ENCODE data around the gene HNRNPAB. TPM values are rescaled to one million over a fixed set of nuclear protein-coding genes. Genes with fewer than 3 reads are reported as not detected.
"Not testable (repeated sequence)": the region's sequence is repeated elsewhere in the genome, so short reads cannot be mapped to it uniquely, and the experiment has no call there.

The HNRNPAB gene
- polyA plus RNA-seq, 2 donors, result 146 to 154 TPM

DNA sequence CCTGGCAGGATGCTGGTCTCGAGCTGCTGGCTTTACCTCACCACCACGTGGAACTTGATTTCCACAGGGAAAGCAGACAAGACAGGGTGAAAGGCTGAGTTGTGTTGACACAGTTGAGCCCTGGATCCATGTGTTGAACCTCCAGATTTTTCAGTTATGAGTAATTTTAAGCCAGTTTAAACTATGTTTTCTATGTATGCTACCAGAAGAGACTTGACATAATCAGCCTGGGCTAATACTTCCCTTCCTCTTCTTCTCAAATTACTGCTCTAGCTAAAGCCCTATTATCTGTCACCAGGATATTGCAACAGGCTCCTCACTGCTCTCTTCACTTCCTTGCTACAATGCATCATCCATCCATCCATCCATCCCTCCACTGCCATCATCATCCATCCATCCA, 40.2 kb downstream of the HNRNPAB start:
- 69 to 71% methylated on average over 2 of the region's 2 CpGs for WGBS, 2 donors
- H3K36me3 ChIP-seq (ENCODE audit: control insufficient read depth in 2 of 2, insufficient read depth in 2 of 2, low read length in 1 of 2), result no peaks in the 10 kb centered on the region
- H3K9me3 ChIP-seq (ENCODE audit: control insufficient read depth in 2 of 2, insufficient read depth in 1 of 2, low read depth in 1 of 2, low read length in 1 of 2), result no peaks in the 10 kb centered on the region
- H3K27ac ChIP-seq (ENCODE audit: low read depth in 2 of 2, low read length in 1 of 2), result no peak overlapping the region
- H3K27me3 ChIP-seq (ENCODE audit: control insufficient read depth in 1 of 2, insufficient read depth in 2 of 2, low read length in 2 of 2), result no peaks in the 10 kb centered on the region
- H3K4me1 ChIP-seq (ENCODE audit: control insufficient read depth in 2 of 2, insufficient read depth in 2 of 2, low read length in 1 of 2), result peaks cover 0 to 5% of the 10 kb centered on the region in 2 donors
- no peak overlapping the region for H3K4me3 ChIP-seq (ENCODE audit: low read depth in 1 of 2, low read length in 2 of 2)

GRCh38 chr5:178245389-178245788, 41.1 kb downstream of the HNRNPAB start:
- Histone ChIP-seq H3K27me3 (ENCODE audit: control insufficient read depth in 1 of 2, insufficient read depth in 2 of 2, low read length in 2 of 2) (no peaks in the 10 kb centered on the region), H3K4me1 (ENCODE audit: control insufficient read depth in 2 of 2, insufficient read depth in 2 of 2, low read length in 1 of 2) (peaks cover 0 to 5% of the 10 kb centered on the region in 2 donors)
- WGBS, 2 donors, result 84 to 86% methylated on average over 2 of the region's 2 CpGs

GRCh38 chr5:178246624-178247279, 42.4 kb downstream of the HNRNPAB start:
- Histone ChIP-seq H3K4me3 (ENCODE audit: low read depth in 1 of 2, low read length in 2 of 2) (no peak overlapping the region), H3K27ac (ENCODE audit: low read depth in 2 of 2, low read length in 1 of 2) (no peak overlapping the region), H3K36me3 (ENCODE audit: control insufficient read depth in 2 of 2, insufficient read depth in 2 of 2, low read length in 1 of 2) (no peaks in the 10 kb centered on the region), H3K27me3 (ENCODE audit: control insufficient read depth in 1 of 2, insufficient read depth in 2 of 2, low read length in 2 of 2) (no peaks in the 10 kb centered on the region), H3K4me1 (ENCODE audit: control insufficient read depth in 2 of 2, insufficient read depth in 2 of 2, low read length in 1 of 2) (peaks cover 0 to 5% of the 10 kb centered on the region in 2 donors), H3K9me3 (ENCODE audit: control insufficient read depth in 2 of 2, insufficient read depth in 1 of 2, low read depth in 1 of 2, low read length in 1 of 2) (no peaks in the 10 kb centered on the region)
- WGBS, 2 donors, result 72 to 86% methylated on average over 15 of the region's 15 CpGs

More at GRCh38 chr5:178245389-178245788, 41.1 kb downstream of the HNRNPAB start:
- no peak overlapping the region for H3K4me3 ChIP-seq (ENCODE audit: low read depth in 1 of 2, low read length in 2 of 2)
- no peak overlapping the region for H3K27ac ChIP-seq (ENCODE audit: low read depth in 2 of 2, low read length in 1 of 2)
- no peaks in the 10 kb centered on the region for H3K36me3 ChIP-seq (ENCODE audit: control insufficient read depth in 2 of 2, insufficient read depth in 2 of 2, low read length in 1 of 2)
- H3K9me3 ChIP-seq (ENCODE audit: control insufficient read depth in 2 of 2, insufficient read depth in 1 of 2, low read depth in 1 of 2, low read length in 1 of 2), result no peaks in the 10 kb centered on the region

DNA sequence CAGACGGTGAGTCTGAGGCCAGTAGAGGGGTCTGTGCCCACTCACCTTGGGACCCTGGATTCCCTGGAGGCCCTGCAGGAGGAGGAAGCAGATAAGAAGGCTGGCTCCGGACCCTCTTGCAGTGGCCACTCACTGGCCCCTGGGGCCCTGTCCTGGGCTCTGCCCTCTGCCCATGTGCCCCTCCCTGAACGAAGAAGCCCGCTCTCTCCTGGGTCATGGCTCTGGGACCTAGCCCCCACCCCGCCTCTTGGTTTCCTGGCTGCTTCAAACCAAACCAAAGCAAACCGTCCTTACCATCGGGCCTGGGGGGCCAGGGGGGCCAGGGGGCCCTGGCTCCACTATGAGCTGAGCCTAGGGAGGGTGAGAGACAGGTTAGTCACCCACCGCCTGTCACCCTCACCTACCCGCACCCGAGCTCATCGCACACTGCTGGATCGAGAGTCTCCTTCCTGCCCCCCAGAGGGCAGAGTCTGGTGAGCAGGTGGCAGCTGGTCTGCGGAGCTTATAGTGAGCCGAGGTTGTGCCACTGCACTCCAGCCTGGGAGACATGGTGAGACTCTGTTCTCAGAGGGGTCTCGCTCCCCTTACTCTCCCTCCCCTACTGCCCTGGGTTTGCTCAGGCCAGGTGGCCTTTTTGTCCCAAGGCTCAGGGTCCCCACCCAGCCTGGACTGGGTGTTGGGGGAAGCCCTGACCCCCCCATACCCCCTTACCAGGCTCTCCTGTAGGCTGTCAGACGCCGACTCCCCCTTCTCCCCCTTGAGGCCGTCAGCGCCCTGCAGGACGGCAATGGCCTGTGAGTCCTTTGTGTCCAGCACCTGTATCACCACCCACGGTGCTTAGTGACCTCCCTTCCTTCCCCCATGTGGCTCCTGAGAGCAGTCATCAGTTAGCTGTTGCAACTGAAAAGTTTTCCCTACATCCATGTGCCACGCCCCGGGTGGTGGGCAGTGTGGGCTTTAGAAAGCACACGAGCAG, 43.4 kb downstream of the HNRNPAB start:
- Histone ChIP-seq H3K36me3 (ENCODE audit: control insufficient read depth in 2 of 2, insufficient read depth in 2 of 2, low read length in 1 of 2) (no peaks in the 10 kb centered on the region), H3K4me1 (ENCODE audit: control insufficient read depth in 2 of 2, insufficient read depth in 2 of 2, low read length in 1 of 2) (peaks cover 0 to 5% of the 10 kb centered on the region in 2 donors), H3K4me3 (ENCODE audit: low read depth in 1 of 2, low read length in 2 of 2) (no peak overlapping the region), H3K27me3 (ENCODE audit: control insufficient read depth in 1 of 2, insufficient read depth in 2 of 2, low read length in 2 of 2) (no peaks in the 10 kb centered on the region), H3K27ac (ENCODE audit: low read depth in 2 of 2, low read length in 1 of 2) (no peak overlapping the region), H3K9me3 (ENCODE audit: control insufficient read depth in 2 of 2, insufficient read depth in 1 of 2, low read depth in 1 of 2, low read length in 1 of 2) (no peaks in the 10 kb centered on the region)
- WGBS, 2 donors, result 65 to 76% methylated on average over 24 of the region's 24 CpGs

DNA sequence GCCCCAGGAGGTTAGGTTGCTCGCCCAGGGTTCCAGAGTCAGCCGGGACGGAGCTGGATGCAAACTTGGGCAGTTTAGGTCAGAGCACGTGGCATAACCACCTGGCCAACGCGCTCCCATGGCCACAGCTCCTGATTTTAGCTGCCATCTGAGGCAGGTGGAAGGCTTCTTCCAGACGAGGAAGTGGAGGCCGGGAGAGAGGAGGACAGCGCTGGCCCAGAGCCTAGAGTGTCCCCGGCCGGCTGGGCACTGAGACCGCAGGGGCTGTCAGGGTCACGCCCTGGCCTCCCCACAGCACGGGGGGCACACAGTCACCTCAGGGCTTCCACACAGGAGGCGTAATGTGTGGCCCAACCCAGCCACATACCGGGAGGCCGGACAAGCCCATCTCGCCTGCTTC, 44.4 kb downstream of the HNRNPAB start:
- H3K27me3 ChIP-seq (ENCODE audit: control insufficient read depth in 1 of 2, insufficient read depth in 2 of 2, low read length in 2 of 2), result no peaks in the 10 kb centered on the region
- no peak overlapping the region for H3K4me3 ChIP-seq (ENCODE audit: low read depth in 1 of 2, low read length in 2 of 2)
- no peaks in the 10 kb centered on the region for H3K9me3 ChIP-seq (ENCODE audit: control insufficient read depth in 2 of 2, insufficient read depth in 1 of 2, low read depth in 1 of 2, low read length in 1 of 2)
- H3K4me1 ChIP-seq (ENCODE audit: control insufficient read depth in 2 of 2, insufficient read depth in 2 of 2, low read length in 1 of 2), result peaks cover 0 to 3% of the 10 kb centered on the region in 2 donors
- 81 to 87% methylated on average over 18 of the region's 18 CpGs for WGBS, 2 donors
- no peaks in the 10 kb centered on the region for H3K36me3 ChIP-seq (ENCODE audit: control insufficient read depth in 2 of 2, insufficient read depth in 2 of 2, low read length in 1 of 2)
- H3K27ac ChIP-seq (ENCODE audit: low read depth in 2 of 2, low read length in 1 of 2), result no peak overlapping the region

DNA sequence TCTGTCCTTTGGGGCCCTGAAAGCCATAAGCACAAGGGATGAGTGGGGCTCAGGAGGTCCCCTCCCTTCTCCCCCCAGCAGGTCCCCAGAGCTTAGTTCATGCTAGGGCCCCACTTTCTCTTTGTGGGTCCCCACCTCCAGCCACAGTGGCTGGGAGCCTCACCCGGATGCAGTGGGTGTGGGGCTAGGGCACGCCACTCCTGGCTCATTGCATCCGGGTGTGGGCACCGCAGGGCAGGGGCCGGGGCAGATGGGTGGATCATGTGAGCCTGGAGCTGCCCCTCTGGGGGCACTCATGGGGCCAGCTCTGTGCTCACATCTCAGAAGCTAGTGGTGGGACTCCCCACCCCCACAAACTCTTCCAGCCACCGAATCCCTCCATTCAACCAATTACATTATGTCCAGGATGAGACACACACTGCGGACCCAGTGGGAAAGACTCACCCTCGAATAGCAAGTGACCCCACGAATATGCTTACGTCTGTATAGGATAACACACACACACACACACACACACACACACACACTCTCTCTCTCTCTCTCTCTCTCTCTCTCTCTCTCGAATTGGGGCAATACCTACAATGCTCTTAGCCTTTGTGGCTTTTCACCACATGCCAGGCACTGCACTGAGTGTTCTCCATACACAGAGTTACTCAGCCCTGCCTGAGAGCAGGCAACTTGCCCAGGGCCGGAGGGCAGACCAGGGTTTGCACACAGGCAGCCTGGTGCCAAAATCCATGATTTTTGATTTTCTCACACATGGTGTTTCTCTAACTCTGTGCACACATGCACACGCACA, 45.1 kb downstream of the HNRNPAB start:
- H3K4me1 ChIP-seq (ENCODE audit: control insufficient read depth in 2 of 2, insufficient read depth in 2 of 2, low read length in 1 of 2), result peaks cover 0 to 3% of the 10 kb centered on the region in 2 donors
- no peaks in the 10 kb centered on the region for H3K36me3 ChIP-seq (ENCODE audit: control insufficient read depth in 2 of 2, insufficient read depth in 2 of 2, low read length in 1 of 2)
- 53 to 64% methylated on average over 12 to 13 of the region's 13 CpGs for WGBS, 2 donors
- H3K27ac ChIP-seq (ENCODE audit: low read depth in 2 of 2, low read length in 1 of 2), result no peak overlapping the region
- no peaks in the 10 kb centered on the region for H3K27me3 ChIP-seq (ENCODE audit: control insufficient read depth in 1 of 2, insufficient read depth in 2 of 2, low read length in 2 of 2)
- no peak overlapping the region for H3K4me3 ChIP-seq (ENCODE audit: low read depth in 1 of 2, low read length in 2 of 2)
- H3K9me3 ChIP-seq (ENCODE audit: control insufficient read depth in 2 of 2, insufficient read depth in 1 of 2, low read depth in 1 of 2, low read length in 1 of 2), result no peaks in the 10 kb centered on the region

DNA sequence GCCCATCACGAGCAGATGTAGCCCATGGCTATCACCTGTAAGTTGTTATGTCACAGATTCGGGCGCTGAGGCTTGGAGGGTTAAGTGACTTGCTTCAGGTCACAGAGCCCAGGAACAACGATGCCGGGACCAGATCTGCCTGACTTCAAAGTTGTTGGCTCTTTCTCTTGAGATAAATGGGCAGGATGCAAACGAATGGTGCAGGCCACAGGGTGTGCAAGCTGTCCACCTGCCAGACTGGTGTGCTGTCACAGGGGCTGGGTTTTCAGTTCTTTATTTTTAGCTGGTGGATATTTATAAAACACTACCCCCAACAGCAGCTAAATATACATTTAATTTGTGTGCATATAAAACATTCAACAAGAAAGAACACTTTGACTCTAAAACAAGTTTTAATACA, 45.9 kb downstream of the HNRNPAB start:
- 57 to 61% methylated on average over 6 of the region's 6 CpGs for WGBS, 2 donors
- no peaks in the 10 kb centered on the region for H3K27me3 ChIP-seq (ENCODE audit: control insufficient read depth in 1 of 2, insufficient read depth in 2 of 2, low read length in 2 of 2)
- H3K4me3 ChIP-seq (ENCODE audit: low read depth in 1 of 2, low read length in 2 of 2), result no peak overlapping the region
- H3K4me1 ChIP-seq (ENCODE audit: control insufficient read depth in 2 of 2, insufficient read depth in 2 of 2, low read length in 1 of 2), result peaks cover 2 to 3% of the 10 kb centered on the region in 2 donors
- no peaks in the 10 kb centered on the region for H3K36me3 ChIP-seq (ENCODE audit: control insufficient read depth in 2 of 2, insufficient read depth in 2 of 2, low read length in 1 of 2)
- no peaks in the 10 kb centered on the region for H3K9me3 ChIP-seq (ENCODE audit: control insufficient read depth in 2 of 2, insufficient read depth in 1 of 2, low read depth in 1 of 2, low read length in 1 of 2)
- H3K27ac ChIP-seq (ENCODE audit: low read depth in 2 of 2, low read length in 1 of 2), result no peak overlapping the region

- no peak overlapping the region for H3K27ac ChIP-seq (ENCODE audit: low read depth in 2 of 2, low read length in 1 of 2)
Measured at GRCh38 chr5:178252258-178252657, 47.9 kb downstream of the HNRNPAB start.

GRCh38 chr5:178253632-178254031, 49.3 kb downstream of the HNRNPAB start:
- WGBS, 2 donors, result 84 to 90% methylated on average over 18 of the region's 18 CpGs
- not testable (repeated sequence) for H3K4me1 ChIP-seq (ENCODE audit: control insufficient read depth in 2 of 2, insufficient read depth in 2 of 2, low read length in 1 of 2); H3K36me3 ChIP-seq (ENCODE audit: control insufficient read depth in 2 of 2, insufficient read depth in 2 of 2, low read length in 1 of 2); H3K4me3 ChIP-seq (ENCODE audit: low read depth in 1 of 2, low read length in 2 of 2); H3K9me3 ChIP-seq (ENCODE audit: control insufficient read depth in 2 of 2, insufficient read depth in 1 of 2, low read depth in 1 of 2, low read length in 1 of 2); H3K27ac ChIP-seq (ENCODE audit: low read depth in 2 of 2, low read length in 1 of 2); H3K27me3 ChIP-seq (ENCODE audit: control insufficient read depth in 1 of 2, insufficient read depth in 2 of 2, low read length in 2 of 2)

More at GRCh38 chr5:178252258-178252657, 47.9 kb downstream of the HNRNPAB start:
- 71 to 79% methylated on average over 8 of the region's 8 CpGs for WGBS, 2 donors
- no peaks in the 10 kb centered on the region for H3K36me3 ChIP-seq (ENCODE audit: control insufficient read depth in 2 of 2, insufficient read depth in 2 of 2, low read length in 1 of 2)
- peaks cover 2 to 3% of the 10 kb centered on the region in 2 donors for H3K4me1 ChIP-seq (ENCODE audit: control insufficient read depth in 2 of 2, insufficient read depth in 2 of 2, low read length in 1 of 2)
- H3K27me3 ChIP-seq (ENCODE audit: control insufficient read depth in 1 of 2, insufficient read depth in 2 of 2, low read length in 2 of 2), result no peaks in the 10 kb centered on the region
- H3K9me3 ChIP-seq (ENCODE audit: control insufficient read depth in 2 of 2, insufficient read depth in 1 of 2, low read depth in 1 of 2, low read length in 1 of 2), result no peaks in the 10 kb centered on the region
- H3K4me3 ChIP-seq (ENCODE audit: low read depth in 1 of 2, low read length in 2 of 2), result no peak overlapping the region

All from esophagus (tissue), 2 donors.